Parathyroid adenoma (tissue), 2 donors: ENCODE results near the gene CDK13.
"Not testable (repeated sequence)": the region's sequence is repeated elsewhere in the genome, so short reads cannot be mapped to it uniquely, and the experiment has no call there.

Experiments used
- H2AFZ ChIP-seq: fragments of 300-600 bp; sonication (generic); one replicate; pipeline ENCODE4 v1.7.0; 2017; ENCODE audit warnings: antibody characterized with exemption, mild to moderate bottlenecking
- H3K27ac ChIP-seq: fragments of 300-600 bp; sonication (generic); one replicate; pipeline ENCODE4 v1.7.0; 2017
- H3K27me3 ChIP-seq: fragments of 300-600 bp; sonication (generic); one replicate; pipeline ENCODE4 v1.7.0; 2017; ENCODE audit warnings: low read length; ENCODE audit not compliant: control insufficient read depth, insufficient read depth
- H3K36me3 ChIP-seq: fragments of 300-600 bp; sonication (generic); one replicate; pipeline ENCODE4 v1.7.0; 2017; ENCODE audit warnings: low read length; ENCODE audit not compliant: control insufficient read depth, insufficient read depth
- H3K4me1 ChIP-seq: fragments of 300-600 bp; sonication (generic); one replicate; pipeline ENCODE4 v1.7.0; 2017; ENCODE audit warnings: control low read depth
- H3K4me2 ChIP-seq: fragments of 300-600 bp; sonication (generic); one replicate; pipeline ENCODE4 v1.7.0; 2017; ENCODE audit warnings: low read length
- H3K4me3 ChIP-seq: fragments of 300-600 bp; sonication (generic); one replicate; pipeline ENCODE4 v1.7.0; 2017; ENCODE audit warnings: low read depth, low read length
- H3K79me2 ChIP-seq: fragments of 300-600 bp; sonication (generic); one replicate; pipeline ENCODE4 v1.7.0; 2017; ENCODE audit warnings: control low read depth
- H3K9ac ChIP-seq: fragments of 300-600 bp; sonication (generic); one replicate; pipeline ENCODE4 v1.7.0; 2017; ENCODE audit warnings: mild to moderate bottlenecking
- H3K9me3 ChIP-seq: fragments of 300-600 bp; sonication (generic); one replicate; pipeline ENCODE4 v1.7.0; 2017; ENCODE audit warnings: low read length; ENCODE audit not compliant: control insufficient read depth
- CTCF ChIP-seq: fragments of 300-600 bp; sonication (generic); IDR thresholded peaks from one replicate; pipeline ENCODE4 v1.7.0; 2017; ENCODE audit warnings: antibody characterized with exemption, mild to moderate bottlenecking
- donor health status: primary hyperparathyroidism.

The CDK13 gene

DNA sequence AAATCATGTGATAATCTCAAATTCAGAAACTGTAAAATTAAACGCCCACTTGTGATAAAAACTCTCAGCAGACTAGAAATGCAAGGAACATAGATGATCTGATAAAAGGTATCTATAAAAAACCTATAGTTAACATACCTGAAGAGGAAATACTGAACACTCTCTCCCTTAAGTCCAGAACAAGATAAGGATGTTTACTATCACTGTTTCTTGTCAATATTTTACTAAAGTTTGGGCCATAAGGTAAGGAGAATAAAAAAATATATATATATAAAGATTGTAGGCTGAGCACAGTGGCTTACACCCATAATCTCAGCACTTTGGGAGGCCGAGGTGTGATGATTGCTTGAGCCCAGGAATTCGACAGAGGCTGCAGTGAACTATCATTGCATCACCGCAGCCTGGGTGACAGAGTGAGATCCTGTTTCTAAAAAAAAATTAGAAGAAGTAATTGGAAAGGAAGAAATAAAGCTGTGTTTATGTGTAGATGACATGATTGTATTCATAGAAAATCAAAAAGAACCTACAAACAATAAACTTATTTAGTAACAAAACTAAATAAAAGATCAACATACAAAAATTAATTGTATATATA lies 155.9 kb downstream of the CDK13 start:
- no peak for TF ChIP-seq CTCF
- Histone ChIP-seq H3K4me3 (no peak overlapping the region), H3K27ac (no peak overlapping the region), H2AFZ (no peak overlapping the region), H3K36me3 (no peaks in the 10 kb centered on the region), H3K4me2 (no peak overlapping the region), H3K9me3 (no peaks in the 10 kb centered on the region), H3K27me3 (no peaks in the 10 kb centered on the region), H3K4me1 (no peaks in the 10 kb centered on the region), H3K9ac (no peak overlapping the region), H3K79me2 (no peaks in the 10 kb centered on the region)

GRCh38 chr7:40115936-40116335 lies 165.9 kb downstream of the CDK13 start:
- Histone ChIP-seq H3K4me1 (no peaks in the 10 kb centered on the region), H2AFZ (no peak overlapping the region)

DNA sequence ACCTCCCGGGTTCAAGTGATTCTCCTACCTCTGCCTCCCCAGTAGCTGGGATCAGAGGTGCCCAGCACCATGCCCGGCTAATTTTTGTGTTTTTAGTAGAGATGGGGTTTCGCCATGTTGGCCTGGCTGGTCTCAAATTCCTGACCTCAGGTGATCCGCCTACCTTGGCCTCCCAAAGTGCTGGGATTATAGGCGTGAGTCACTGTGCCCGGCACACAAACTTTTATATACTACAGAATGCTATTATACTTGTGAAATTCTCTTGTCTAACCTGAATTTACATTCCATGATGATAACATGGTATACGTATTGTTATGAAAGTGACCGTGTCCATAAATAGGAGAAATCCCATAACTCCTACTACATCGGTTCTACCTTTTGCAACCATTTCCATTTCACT lies 167.1 kb downstream of the CDK13 start:
- H3K27me3 ChIP-seq, H2AFZ ChIP-seq, H3K9me3 ChIP-seq, H3K9ac ChIP-seq, H3K36me3 ChIP-seq, H3K4me3 ChIP-seq, H3K27ac ChIP-seq, H3K79me2 ChIP-seq, H3K4me2 ChIP-seq, H3K4me1 ChIP-seq: not testable (repeated sequence)

More at GRCh38 chr7:40115936-40116335, 165.9 kb downstream of the CDK13 start:
- H3K27me3 ChIP-seq, result no peaks in the 10 kb centered on the region
- no peaks in the 10 kb centered on the region for H3K9me3 ChIP-seq
- no peak overlapping the region for H3K9ac ChIP-seq
- no peak for TF ChIP-seq CTCF
- no peak overlapping the region for H3K4me3 ChIP-seq
- no peaks in the 10 kb centered on the region for H3K36me3 ChIP-seq
- peaks cover 7% of the 10 kb centered on the region for H3K79me2 ChIP-seq
- H3K4me2 ChIP-seq, result no peak overlapping the region
- no peak overlapping the region for H3K27ac ChIP-seq

DNA sequence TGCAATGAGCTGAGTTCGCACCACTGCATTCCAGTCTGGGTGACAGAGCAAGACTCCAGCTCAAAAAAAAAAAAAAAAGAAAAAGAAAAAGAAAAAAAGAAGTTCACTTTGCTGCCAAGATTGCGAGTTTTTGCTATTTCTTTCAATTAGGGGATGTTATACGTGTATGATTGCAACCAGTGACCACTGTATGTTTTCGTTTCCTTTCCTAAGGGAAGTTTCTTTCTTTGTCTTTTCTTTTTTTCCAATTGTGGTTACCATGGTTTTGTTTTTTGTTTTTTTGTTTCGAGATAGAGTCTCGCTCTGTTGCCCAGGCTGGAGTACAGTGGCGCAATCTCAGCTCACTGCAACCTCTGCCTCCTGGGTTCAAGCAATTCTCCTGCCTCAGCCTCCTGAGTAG lies 168.1 kb downstream of the CDK13 start:
- not testable (repeated sequence) for H3K27me3 ChIP-seq, H3K4me1 ChIP-seq, H3K4me2 ChIP-seq, H3K79me2 ChIP-seq, H3K4me3 ChIP-seq, H3K9ac ChIP-seq, H3K36me3 ChIP-seq, H2AFZ ChIP-seq, H3K9me3 ChIP-seq, H3K27ac ChIP-seq

DNA sequence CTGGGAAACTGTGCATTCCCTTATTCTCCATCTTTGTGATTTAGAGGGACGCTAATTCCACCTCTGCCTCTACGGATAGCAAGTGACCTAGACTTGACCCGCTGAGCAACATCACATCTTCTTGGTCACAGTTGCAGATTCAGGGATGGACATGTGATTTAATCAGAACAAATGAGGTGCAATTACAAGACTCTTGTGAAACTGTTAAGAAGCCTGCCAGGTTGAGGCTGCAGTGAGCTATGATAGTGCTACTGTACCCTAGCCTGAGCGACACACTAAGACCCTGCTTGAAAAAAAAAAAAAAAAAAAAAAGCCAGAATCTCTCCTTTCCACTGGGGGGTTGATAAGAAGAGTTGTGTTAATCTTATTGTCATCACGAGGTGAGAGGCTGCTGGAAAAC lies 170.0 kb downstream of the CDK13 start:
- Histone ChIP-seq H3K79me2 (peaks cover 9% of the 10 kb centered on the region), H3K9me3 (no peaks in the 10 kb centered on the region), H3K4me3 (no peak overlapping the region), H2AFZ (no peak overlapping the region), H3K27ac (no peak overlapping the region), H3K27me3 (no peaks in the 10 kb centered on the region), H3K4me2 (no peak overlapping the region), H3K36me3 (no peaks in the 10 kb centered on the region), H3K4me1 (no peaks in the 10 kb centered on the region), H3K9ac (no peak overlapping the region)
- TF ChIP-seq CTCF, result no peak

DNA sequence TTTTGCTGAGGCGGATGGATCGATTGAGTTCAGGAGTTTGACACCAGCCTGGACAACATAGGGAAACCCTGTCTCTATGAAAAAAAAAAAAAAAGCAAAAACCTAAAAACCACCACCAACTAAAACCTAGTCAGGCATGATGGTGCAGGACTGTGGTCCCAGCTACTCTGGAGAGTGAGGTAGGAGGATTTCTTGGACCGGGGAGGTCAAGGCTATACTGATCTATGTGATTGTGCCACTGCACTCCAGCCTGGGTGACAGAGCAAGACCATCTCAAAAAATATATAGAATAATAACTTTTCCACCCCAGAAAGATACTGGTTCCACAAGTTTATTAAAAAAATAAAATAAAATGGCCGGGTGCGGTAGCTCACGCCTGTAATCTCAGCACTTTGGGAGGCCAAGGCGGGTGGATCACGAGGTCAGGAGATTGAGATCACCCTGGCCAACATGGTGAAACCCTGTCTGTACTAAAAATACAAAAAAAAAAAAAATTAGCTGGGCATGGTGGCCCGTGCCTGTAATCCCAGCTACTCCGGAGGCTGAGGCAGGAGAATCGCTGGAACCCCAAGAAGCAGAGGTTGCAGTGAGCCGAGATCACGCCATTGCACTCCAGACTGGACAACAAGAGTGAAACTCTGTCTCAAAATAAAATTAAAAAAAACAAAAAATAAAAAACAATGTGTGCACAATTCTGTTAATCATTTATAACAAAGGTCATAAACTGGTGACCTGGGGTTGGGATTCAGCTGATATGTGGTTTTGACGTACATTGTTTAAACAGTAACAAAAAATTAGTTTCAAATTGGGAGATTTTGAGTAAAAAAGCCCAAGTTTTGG lies 172.3 kb downstream of the CDK13 start:
- not testable (repeated sequence) for H3K4me1 ChIP-seq, H2AFZ ChIP-seq, H3K9me3 ChIP-seq, H3K9ac ChIP-seq, H3K27ac ChIP-seq, H3K4me3 ChIP-seq, H3K4me2 ChIP-seq, H3K27me3 ChIP-seq, H3K36me3 ChIP-seq
- peaks cover 14% of the 10 kb centered on the region for H3K79me2 ChIP-seq
